Kidney epithelial cell (primary cell): Measurements from ENCODE around the gene KLHL29. TPM values are rescaled to one million over a fixed set of nuclear protein-coding genes. Genes with fewer than 3 reads are reported as not detected.

Experiments
- DNase-seq: peaks from one replicate; pipeline ENCODE4 v3.0.0-alpha.2; 2010; ENCODE audit warnings: low read depth
- H3K27me3 ChIP-seq: 2 replicates; pipeline ENCODE4 v1.6.0; 2011; ENCODE audit warnings: low read length; ENCODE audit not compliant: control insufficient read depth, insufficient read depth
- H3K36me3 ChIP-seq: 2 replicates; pipeline ENCODE4 v1.5.1; 2011; ENCODE audit warnings: low read length; ENCODE audit not compliant: control insufficient read depth, insufficient read depth
- H3K4me3 ChIP-seq: 2 replicates; pipeline ENCODE4 v1.5.1; 2011; ENCODE audit warnings: low read depth, mild to moderate bottlenecking, control low read depth, low read length
- CTCF ChIP-seq: IDR thresholded peaks from 2 replicates; pipeline ENCODE4 v1.5.1; 2011; ENCODE audit warnings: mild to moderate bottlenecking, moderate library complexity, low read length, control low read depth, inconsistent platforms; ENCODE audit not compliant: insufficient read depth, poor library complexity, severe bottlenecking
- total RNA-seq: library from RNA; depleted of rRNA; stranded (reverse); fragments of >200 nt; gene quantifications from 2 replicates; pipeline ENCODE4 v1.2.3, GENCODE V29; 2015

The KLHL29 gene
- total RNA-seq, 1 donor from 2014 or later = 12.4 TPM

- no peak for DNase-seq
Observed at GRCh38 chr2:23549821-23550530, 165.0 kb downstream of the KLHL29 start.

GRCh38 chr2:23550553-23550952, 165.6 kb downstream of the KLHL29 start:
- TF ChIP-seq CTCF = no peak
- DNase-seq = no peak

More at GRCh38 chr2:23549821-23550530, 165.0 kb downstream of the KLHL29 start:
- no peak for TF ChIP-seq CTCF
- H3K36me3 ChIP-seq = no peaks in the 10 kb centered on the region
- H3K4me3 ChIP-seq = no peak overlapping the region
- H3K27me3 ChIP-seq = no peaks in the 10 kb centered on the region

GRCh38 chr2:23551875-23552274, 166.9 kb downstream of the KLHL29 start:
- Histone ChIP-seq H3K4me3 (no peak overlapping the region), H3K36me3 (no peaks in the 10 kb centered on the region), H3K27me3 (no peaks in the 10 kb centered on the region)
- no peak for TF ChIP-seq CTCF
- DNase-seq = no peak

More at GRCh38 chr2:23550553-23550952, 165.6 kb downstream of the KLHL29 start:
- no peaks in the 10 kb centered on the region for H3K27me3 ChIP-seq
- no peaks in the 10 kb centered on the region for H3K36me3 ChIP-seq
- no peak overlapping the region for H3K4me3 ChIP-seq

GRCh38 chr2:23553561-23553960, 168.6 kb downstream of the KLHL29 start:
- no peak overlapping the region for H3K4me3 ChIP-seq
- DNase-seq = no peak
- TF ChIP-seq CTCF = no peak
- H3K27me3 ChIP-seq = no peaks in the 10 kb centered on the region
- H3K36me3 ChIP-seq = no peaks in the 10 kb centered on the region

- no peak overlapping the region for H3K4me3 ChIP-seq
- TF ChIP-seq CTCF = no peak
- DNase-seq = no peak
Observed at GRCh38 chr2:23554054-23554697, 169.2 kb downstream of the KLHL29 start.

More at GRCh38 chr2:23554054-23554697, 169.2 kb downstream of the KLHL29 start:
- no peaks in the 10 kb centered on the region for H3K27me3 ChIP-seq
- no peaks in the 10 kb centered on the region for H3K36me3 ChIP-seq
